GM21381 (cell line): ENCODE measurements around the gene DENND1B.

Source experiments
- ATAC-seq: cut with Tn5 transposase; IDR thresholded peaks from one replicate; pipeline ENCODE4 v1.9.1; 2021; ENCODE audit warnings: mild to moderate bottlenecking, moderate library complexity; ENCODE audit not compliant: unreplicated experiment

The DENND1B gene

GRCh38 chr1:197775282-197776262, at the start of gene DENND1B:
Gene DENND1B, minus strand, starts transcription at chr1:197775480. Its CDS starts 325 bp downstream, at chr1:197775155.
- peak; percentile 66 for ATAC-seq

- no peak for ATAC-seq
These were observed 39.0 kb upstream of the DENND1B start for GRCh38 chr1:197814306-197814705.

- no peak for ATAC-seq
These were observed 38.5 kb upstream of the DENND1B start for GRCh38 chr1:197813741-197814140.

GRCh38 chr1:197811769-197812168, 36.5 kb upstream of the DENND1B start:
- ATAC-seq = no peak

- ATAC-seq = no peak
These were observed 35.5 kb upstream of the DENND1B start for GRCh38 chr1:197810812-197811211.

- ATAC-seq = no peak
These were observed 33.6 kb upstream of the DENND1B start for GRCh38 chr1:197808880-197809279.

- no peak for ATAC-seq
These were observed 32.6 kb upstream of the DENND1B start for GRCh38 chr1:197807739-197808453.

GRCh38 chr1:197807216-197807615, 31.9 kb upstream of the DENND1B start:
- ATAC-seq = peak; percentile 87

- peak; percentile 34 for ATAC-seq
These were observed 31.4 kb upstream of the DENND1B start for GRCh38 chr1:197806718-197807117.

GRCh38 chr1:197801684-197802083, 26.4 kb upstream of the DENND1B start:
- ATAC-seq = no peak

GRCh38 chr1:197801111-197801482, 25.8 kb upstream of the DENND1B start:
- no peak for ATAC-seq

GRCh38 chr1:197800379-197801110, 25.3 kb upstream of the DENND1B start:
- ATAC-seq = no peak

GRCh38 chr1:197799271-197799670, 24.0 kb upstream of the DENND1B start:
- no peak for ATAC-seq

GRCh38 chr1:197798492-197798891, 23.2 kb upstream of the DENND1B start:
- ATAC-seq = no peak

GRCh38 chr1:197797010-197797409, 21.7 kb upstream of the DENND1B start:
- ATAC-seq = no peak

GRCh38 chr1:197788741-197789739, 13.8 kb upstream of the DENND1B start:
- no peak for ATAC-seq

GRCh38 chr1:197787623-197788536, 12.6 kb upstream of the DENND1B start:
- ATAC-seq = no peak

GRCh38 chr1:197787056-197787455, 11.8 kb upstream of the DENND1B start:
- no peak for ATAC-seq

- no peak for ATAC-seq
These were observed 11.0 kb upstream of the DENND1B start for GRCh38 chr1:197786280-197786679.
